ENCODE measurements around the gene NISCH. TPM values are rescaled to one million over a fixed set of nuclear protein-coding genes. Genes with fewer than 3 reads are reported as not detected.

Gene NISCH
- total RNA-seq, 1 experiment from 2014 or later: 72.8 TPM

DNA sequence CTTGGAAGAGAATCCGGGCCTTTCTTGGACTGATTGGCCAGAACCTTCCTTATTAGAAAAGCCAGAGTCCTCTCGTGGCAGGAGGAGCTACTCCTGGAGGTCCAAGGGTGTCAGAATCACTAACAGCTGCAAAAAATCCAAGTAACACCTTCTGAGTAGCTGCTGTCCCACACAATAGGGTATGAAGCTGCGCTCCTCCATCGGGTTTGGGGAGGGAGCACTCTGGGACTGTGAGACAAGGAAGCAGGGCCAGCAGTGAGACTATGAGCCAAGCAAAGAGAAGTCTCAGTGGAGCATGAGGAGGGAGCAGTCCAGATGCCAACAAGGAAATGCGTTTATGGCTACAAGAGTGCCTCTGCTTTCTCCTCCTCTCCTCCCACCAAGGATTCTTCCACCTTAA is 32.2 kb upstream of the NISCH start:
- ChIA-PET CTCF (interaction anchor here (0.9 kb wide), 1 partner anchor 11 kb away, joined by 4 read pairs; no protein-coding TSS in a partner anchor), POLR2A (no interaction called here), RAD21 (ENCODE audit: low non-redundant PET in 1 of 2, low total read pairs in 2 of 2, uncharacterized antibody in 2 of 2, unreplicated experiment in 2 of 2) (no interaction called here)
- ATAC-seq (no peak), DNase-seq (ENCODE audit: low read depth, low spot score) (no peak)
- Histone ChIP-seq H3K9ac (ENCODE audit: low read length) (no peak overlapping the region), H3K4me2 (ENCODE audit: low read length) (no peak overlapping the region), H4K20me1 (ENCODE audit: insufficient read depth) (no peaks in the 10 kb centered on the region), H3K27ac (ENCODE audit: low read depth, low read length) (no peak overlapping the region), H3K4me3 (replicated peaks in 1 of 2; ENCODE audit: low read depth in 1 of 2, low read length in 2 of 2) (no peak overlapping the region), H2AFZ (ENCODE audit: low read depth, low read length, poor library complexity, severe bottlenecking) (no peak overlapping the region), H3K4me1 (ENCODE audit: control insufficient read depth in 1 of 2, insufficient read depth in 2 of 2, low read length in 2 of 2) (no peaks in the 10 kb centered on the region), H3K36me3 (ENCODE audit: control insufficient read depth in 1 of 2, insufficient read depth in 2 of 2, low read length in 2 of 2) (no peaks in the 10 kb centered on the region), H3K27me3 (ENCODE audit: insufficient read depth, low read length) (no peaks in the 10 kb centered on the region), H3K9me2 (ENCODE audit: insufficient read depth) (no peaks in the 10 kb centered on the region), H3K9me3 (ENCODE audit: control insufficient read depth in 1 of 2, insufficient read depth in 1 of 2, low read depth in 1 of 2, low read length in 2 of 2) (no peaks in the 10 kb centered on the region), H3K79me2 (ENCODE audit: insufficient read depth, low read length) (no peaks in the 10 kb centered on the region)
- intact Hi-C loops (cut with micrococcal nuclease): no loop called here
- no TSS peak for BruUV-seq (replicated peaks)
- TF ChIP-seq EZH2 (IDR thresholded peaks at IDR 0.05) (no peak), SRF (IDR thresholded peaks at IDR 0.05; ENCODE audit: low read depth) (no peak), POLR2A (IDR thresholded peaks at IDR 0.05; ENCODE audit: borderline replicate concordance, extremely low read depth, insufficient read depth, insufficient read length) (no peak), RAD21 (IDR thresholded peaks at IDR 0.05; ENCODE audit: low read depth) (no peak), YY1 (IDR thresholded peaks at IDR 0.05; ENCODE audit: extremely low read depth, insufficient replicate concordance, low read depth, low read length) (no peak), SP1 (IDR thresholded peaks at IDR 0.05; ENCODE audit: low read depth) (no peak), ELF1 (IDR thresholded peaks at IDR 0.05; ENCODE audit: borderline replicate concordance, low read depth) (no peak), FOSL1 (IDR thresholded peaks at IDR 0.05; ENCODE audit: low read depth) (no peak), SIN3A (IDR thresholded peaks at IDR 0.05; ENCODE audit: low read depth) (no peak)
- TF ChIP-seq, protein P1, sequence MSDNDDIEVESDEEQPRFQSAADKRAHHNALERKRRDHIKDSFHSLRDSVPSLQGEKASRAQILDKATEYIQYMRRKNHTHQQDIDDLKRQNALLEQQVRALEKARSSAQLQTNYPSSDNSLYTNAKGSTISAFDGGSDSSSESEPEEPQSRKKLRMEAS (IDR thresholded peaks at IDR 0.05): no peak
- TF ChIP-seq, protein P2, sequence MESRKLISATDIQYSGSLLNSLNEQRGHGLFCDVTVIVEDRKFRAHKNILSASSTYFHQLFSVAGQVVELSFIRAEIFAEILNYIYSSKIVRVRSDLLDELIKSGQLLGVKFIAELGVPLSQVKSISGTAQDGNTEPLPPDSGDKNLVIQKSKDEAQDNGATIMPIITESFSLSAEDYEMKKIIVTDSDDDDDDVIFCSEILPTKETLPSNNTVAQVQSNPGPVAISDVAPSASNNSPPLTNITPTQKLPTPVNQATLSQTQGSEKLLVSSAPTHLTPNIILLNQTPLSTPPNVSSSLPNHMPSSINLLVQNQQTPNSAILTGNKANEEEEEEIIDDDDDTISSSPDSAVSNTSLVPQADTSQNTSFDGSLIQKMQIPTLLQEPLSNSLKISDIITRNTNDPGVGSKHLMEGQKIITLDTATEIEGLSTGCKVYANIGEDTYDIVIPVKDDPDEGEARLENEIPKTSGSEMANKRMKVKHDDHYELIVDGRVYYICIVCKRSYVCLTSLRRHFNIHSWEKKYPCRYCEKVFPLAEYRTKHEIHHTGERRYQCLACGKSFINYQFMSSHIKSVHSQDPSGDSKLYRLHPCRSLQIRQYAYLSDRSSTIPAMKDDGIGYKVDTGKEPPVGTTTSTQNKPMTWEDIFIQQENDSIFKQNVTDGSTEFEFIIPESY (IDR thresholded peaks at IDR 0.05; ENCODE audit: extremely low read depth, insufficient replicate concordance, low read length): no peak
- TF ChIP-seq, protein P3, sequence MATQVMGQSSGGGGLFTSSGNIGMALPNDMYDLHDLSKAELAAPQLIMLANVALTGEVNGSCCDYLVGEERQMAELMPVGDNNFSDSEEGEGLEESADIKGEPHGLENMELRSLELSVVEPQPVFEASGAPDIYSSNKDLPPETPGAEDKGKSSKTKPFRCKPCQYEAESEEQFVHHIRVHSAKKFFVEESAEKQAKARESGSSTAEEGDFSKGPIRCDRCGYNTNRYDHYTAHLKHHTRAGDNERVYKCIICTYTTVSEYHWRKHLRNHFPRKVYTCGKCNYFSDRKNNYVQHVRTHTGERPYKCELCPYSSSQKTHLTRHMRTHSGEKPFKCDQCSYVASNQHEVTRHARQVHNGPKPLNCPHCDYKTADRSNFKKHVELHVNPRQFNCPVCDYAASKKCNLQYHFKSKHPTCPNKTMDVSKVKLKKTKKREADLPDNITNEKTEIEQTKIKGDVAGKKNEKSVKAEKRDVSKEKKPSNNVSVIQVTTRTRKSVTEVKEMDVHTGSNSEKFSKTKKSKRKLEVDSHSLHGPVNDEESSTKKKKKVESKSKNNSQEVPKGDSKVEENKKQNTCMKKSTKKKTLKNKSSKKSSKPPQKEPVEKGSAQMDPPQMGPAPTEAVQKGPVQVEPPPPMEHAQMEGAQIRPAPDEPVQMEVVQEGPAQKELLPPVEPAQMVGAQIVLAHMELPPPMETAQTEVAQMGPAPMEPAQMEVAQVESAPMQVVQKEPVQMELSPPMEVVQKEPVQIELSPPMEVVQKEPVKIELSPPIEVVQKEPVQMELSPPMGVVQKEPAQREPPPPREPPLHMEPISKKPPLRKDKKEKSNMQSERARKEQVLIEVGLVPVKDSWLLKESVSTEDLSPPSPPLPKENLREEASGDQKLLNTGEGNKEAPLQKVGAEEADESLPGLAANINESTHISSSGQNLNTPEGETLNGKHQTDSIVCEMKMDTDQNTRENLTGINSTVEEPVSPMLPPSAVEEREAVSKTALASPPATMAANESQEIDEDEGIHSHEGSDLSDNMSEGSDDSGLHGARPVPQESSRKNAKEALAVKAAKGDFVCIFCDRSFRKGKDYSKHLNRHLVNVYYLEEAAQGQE (IDR thresholded peaks at IDR 0.05; ENCODE audit: low read depth): no peak
- TF ChIP-seq, protein P4, sequence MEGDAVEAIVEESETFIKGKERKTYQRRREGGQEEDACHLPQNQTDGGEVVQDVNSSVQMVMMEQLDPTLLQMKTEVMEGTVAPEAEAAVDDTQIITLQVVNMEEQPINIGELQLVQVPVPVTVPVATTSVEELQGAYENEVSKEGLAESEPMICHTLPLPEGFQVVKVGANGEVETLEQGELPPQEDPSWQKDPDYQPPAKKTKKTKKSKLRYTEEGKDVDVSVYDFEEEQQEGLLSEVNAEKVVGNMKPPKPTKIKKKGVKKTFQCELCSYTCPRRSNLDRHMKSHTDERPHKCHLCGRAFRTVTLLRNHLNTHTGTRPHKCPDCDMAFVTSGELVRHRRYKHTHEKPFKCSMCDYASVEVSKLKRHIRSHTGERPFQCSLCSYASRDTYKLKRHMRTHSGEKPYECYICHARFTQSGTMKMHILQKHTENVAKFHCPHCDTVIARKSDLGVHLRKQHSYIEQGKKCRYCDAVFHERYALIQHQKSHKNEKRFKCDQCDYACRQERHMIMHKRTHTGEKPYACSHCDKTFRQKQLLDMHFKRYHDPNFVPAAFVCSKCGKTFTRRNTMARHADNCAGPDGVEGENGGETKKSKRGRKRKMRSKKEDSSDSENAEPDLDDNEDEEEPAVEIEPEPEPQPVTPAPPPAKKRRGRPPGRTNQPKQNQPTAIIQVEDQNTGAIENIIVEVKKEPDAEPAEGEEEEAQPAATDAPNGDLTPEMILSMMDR (IDR thresholded peaks at IDR 0.05 in 2 of 3, conservative IDR thresholded peaks at IDR 0.05 in 1 of 3; ENCODE audit: borderline replicate concordance in 1 of 3, insufficient read depth in 1 of 3, low read depth in 2 of 3, low read length in 2 of 3): no peak

Measured in HCT116 (cell line).